IPS DF 6.9 (cell line): ENCODE measurements around the gene GNA14.

Experiments used
- DNase-seq: peaks from one replicate; pipeline ENCODE4 v3.0.0-alpha.2; 2013; ENCODE audit warnings: low read depth, low spot score
- H3K27ac ChIP-seq: one replicate; pipeline ENCODE4 v1.5.1; 2013; ENCODE audit warnings: low read length, control low read depth
- H3K27me3 ChIP-seq: 2 replicates; pipeline ENCODE4 v1.6.1; 2013; ENCODE audit warnings: mild to moderate bottlenecking, low read length; ENCODE audit not compliant: control insufficient read depth, insufficient read depth
- H3K36me3 ChIP-seq: 2 replicates; pipeline ENCODE4 v1.6.1; 2013; ENCODE audit warnings: low read length; ENCODE audit not compliant: control insufficient read depth, insufficient read depth
- H3K4me1 ChIP-seq: 2 replicates; pipeline ENCODE4 v1.6.1; 2013; ENCODE audit warnings: low read length; ENCODE audit not compliant: control insufficient read depth, insufficient read depth
- H3K4me3 ChIP-seq: 2 replicates; pipeline ENCODE4 v1.5.1; 2013; ENCODE audit warnings: mild to moderate bottlenecking, low read length
- H3K9me3 ChIP-seq: 2 replicates; pipeline ENCODE4 v1.6.1; 2013; ENCODE audit warnings: low read length, inconsistent platforms; ENCODE audit not compliant: control insufficient read depth, insufficient read depth
- WGBS: extraction: QIAGEN DNeasy Blood & Tissue Kit; methylation state at CpG from one replicate; pipeline ENCODE4 v1.1.7; 2013; ENCODE audit warnings: mixed read lengths, missing lambda C conversion rate; ENCODE audit not compliant: insufficient read length, insufficient coverage; 5-methylcytosine and 5-hydroxymethylcytosine counted together

The GNA14 gene

GRCh38 chr9:77464661-77465060 lies 183.5 kb downstream of the GNA14 start:
- DNase-seq = no peak
- Histone ChIP-seq H3K36me3 (no peaks in the 10 kb centered on the region), H3K4me3 (no peak overlapping the region), H3K27ac (no peak overlapping the region), H3K4me1 (0 out of 2 replicates have a peak, but pooled peaks cover 1% of the 10 kb centered on the region), H3K27me3 (no peaks in the 10 kb centered on the region), H3K9me3 (no peaks in the 10 kb centered on the region)
- WGBS = no CpG with 5 or more reads among the region's 3 CpGs

GRCh38 chr9:77463151-77463550 lies 185.0 kb downstream of the GNA14 start:
- H3K4me3 ChIP-seq = no peak overlapping the region
- no peaks in the 10 kb centered on the region for H3K27me3 ChIP-seq
- H3K36me3 ChIP-seq = no peaks in the 10 kb centered on the region
- no CpG with 5 or more reads among the region's 3 CpGs for WGBS
- no peak for DNase-seq
- no peak overlapping the region for H3K27ac ChIP-seq
- H3K4me1 ChIP-seq = 0 out of 2 replicates have a peak, but pooled peaks cover 1% of the 10 kb centered on the region
- no peaks in the 10 kb centered on the region for H3K9me3 ChIP-seq

DNA sequence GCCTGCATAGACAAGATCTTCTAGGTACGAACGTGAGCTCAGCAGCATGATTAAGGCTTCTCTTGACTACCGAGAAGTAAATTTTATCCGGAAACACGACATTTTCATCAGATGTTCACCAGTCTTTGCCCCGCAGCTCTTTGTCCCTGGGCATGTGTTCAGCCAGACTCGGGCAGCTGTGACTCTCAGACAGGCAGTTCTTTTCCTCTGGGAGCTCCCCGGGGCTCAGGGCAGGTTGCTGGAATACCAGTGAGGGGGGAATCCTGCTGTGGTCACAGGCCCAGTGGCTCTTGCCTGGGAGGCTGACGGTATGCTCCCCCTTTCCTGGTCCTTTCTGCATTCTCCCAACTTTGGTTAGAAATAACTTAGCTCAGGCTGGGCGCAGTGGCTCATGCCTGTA lies 186.1 kb downstream of the GNA14 start:
- WGBS = no CpG with 5 or more reads among the region's 10 CpGs
- no peak for DNase-seq
- Histone ChIP-seq H3K9me3 (no peaks in the 10 kb centered on the region), H3K27ac (no peak overlapping the region), H3K4me1 (0 out of 2 replicates have a peak, but pooled peaks cover 1% of the 10 kb centered on the region), H3K4me3 (no peak overlapping the region), H3K27me3 (no peaks in the 10 kb centered on the region), H3K36me3 (no peaks in the 10 kb centered on the region)

DNA sequence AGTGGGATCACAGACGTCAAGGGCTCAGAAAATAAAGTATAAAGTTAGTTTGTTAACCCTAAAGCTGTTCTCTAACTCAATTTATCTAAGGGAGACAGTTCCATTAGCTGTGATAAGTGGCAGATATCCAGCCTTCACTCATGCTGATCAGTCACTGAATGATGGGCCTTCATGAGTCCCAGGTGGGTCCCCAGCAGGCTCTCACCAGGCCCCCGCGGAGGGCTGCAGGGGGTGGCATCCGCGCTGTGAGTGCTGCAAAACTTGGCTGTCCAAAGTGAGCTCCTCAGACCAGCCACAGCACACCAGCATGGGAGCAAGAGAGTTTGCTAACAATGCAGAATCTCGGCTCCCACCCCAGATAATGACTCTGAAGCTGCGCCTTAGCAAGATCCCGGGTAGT lies 187.2 kb downstream of the GNA14 start:
- no peak overlapping the region for H3K27ac ChIP-seq
- DNase-seq = no peak
- H3K4me3 ChIP-seq = no peak overlapping the region
- no peaks in the 10 kb centered on the region for H3K36me3 ChIP-seq
- no CpG with 5 or more reads among the region's 8 CpGs for WGBS
- H3K4me1 ChIP-seq = 0 out of 2 replicates have a peak, but pooled peaks cover 1% of the 10 kb centered on the region
- no peaks in the 10 kb centered on the region for H3K9me3 ChIP-seq
- no peaks in the 10 kb centered on the region for H3K27me3 ChIP-seq

GRCh38 chr9:77457916-77458592 lies 190.1 kb downstream of the GNA14 start:
- H3K27ac ChIP-seq = no peak overlapping the region
- no peaks in the 10 kb centered on the region for H3K9me3 ChIP-seq
- no peak overlapping the region for H3K4me3 ChIP-seq
- peak; percentile 74 for DNase-seq
- no peaks in the 10 kb centered on the region for H3K36me3 ChIP-seq
- no peaks in the 10 kb centered on the region for H3K4me1 ChIP-seq
- H3K27me3 ChIP-seq = no peaks in the 10 kb centered on the region
- WGBS = no CpG with 5 or more reads among the region's 15 CpGs

GRCh38 chr9:77456829-77457437 lies 191.2 kb downstream of the GNA14 start:
- peak; percentile 85 for DNase-seq
- WGBS = no CpG with 5 or more reads among the region's 10 CpGs

DNA sequence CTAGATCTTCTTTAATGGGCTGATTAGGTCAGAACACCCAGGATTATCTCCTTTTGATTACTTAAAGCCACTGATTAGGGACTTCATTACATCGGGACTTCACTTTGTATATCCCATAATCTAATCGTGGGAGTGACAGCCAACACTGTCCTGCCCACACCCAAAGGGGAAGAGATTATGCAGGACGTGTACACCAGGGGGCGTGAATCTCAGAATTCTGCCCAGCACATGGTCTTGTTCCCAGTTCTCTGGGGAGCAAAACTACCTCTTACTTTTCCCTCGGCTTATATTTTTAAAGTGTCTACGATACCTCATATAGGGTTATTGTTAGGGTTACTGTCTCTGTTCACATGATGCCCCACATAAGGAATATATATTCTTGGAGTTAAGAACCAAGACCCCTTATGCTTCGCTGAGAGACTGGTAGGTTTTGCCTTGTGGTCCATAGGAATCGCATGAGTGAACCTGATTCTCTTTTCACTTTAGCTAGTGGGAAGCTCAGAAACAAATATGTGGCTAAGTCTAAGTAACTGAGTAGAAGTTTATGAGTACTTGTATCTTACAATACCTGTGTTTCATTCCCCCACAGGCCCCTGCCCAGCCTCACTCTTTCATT lies 192.7 kb downstream of the GNA14 start:
- Histone ChIP-seq H3K4me3 (no peak overlapping the region), H3K36me3 (no peaks in the 10 kb centered on the region), H3K9me3 (no peaks in the 10 kb centered on the region), H3K4me1 (no peaks in the 10 kb centered on the region), H3K27ac (no peak overlapping the region), H3K27me3 (no peaks in the 10 kb centered on the region)
- no CpG with 5 or more reads among the region's 8 CpGs for WGBS
- peak; percentile 31 for DNase-seq

More at GRCh38 chr9:77456829-77457437, 191.2 kb downstream of the GNA14 start:
- Histone ChIP-seq H3K27me3 (no peaks in the 10 kb centered on the region), H3K4me1 (no peaks in the 10 kb centered on the region), H3K4me3 (no peak overlapping the region), H3K36me3 (no peaks in the 10 kb centered on the region), H3K9me3 (no peaks in the 10 kb centered on the region), H3K27ac (no peak overlapping the region)

DNA sequence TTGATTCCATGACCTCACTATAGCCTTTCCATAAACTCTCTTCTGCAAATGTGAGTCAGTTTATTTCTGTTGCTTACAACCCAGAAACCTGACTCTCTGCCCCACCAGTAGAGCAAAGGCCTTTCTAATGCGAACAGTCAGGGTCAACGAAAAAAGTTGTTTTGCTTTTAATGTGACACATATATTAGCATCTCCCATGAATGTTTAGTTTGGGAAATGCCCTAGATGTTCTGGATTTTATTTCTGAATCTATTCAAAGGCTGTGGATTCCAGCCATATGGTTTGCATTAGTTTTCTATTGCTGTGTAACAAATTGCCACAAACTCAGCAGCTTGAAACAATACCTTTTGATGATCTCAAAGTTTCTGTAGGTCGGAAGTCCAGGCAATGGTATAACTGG lies 193.5 kb downstream of the GNA14 start:
- Histone ChIP-seq H3K27ac (no peak overlapping the region), H3K4me3 (no peak overlapping the region), H3K4me1 (no peaks in the 10 kb centered on the region), H3K36me3 (no peaks in the 10 kb centered on the region), H3K27me3 (no peaks in the 10 kb centered on the region), H3K9me3 (no peaks in the 10 kb centered on the region)
- no peak for DNase-seq
- no CpG with 5 or more reads among the region's 3 CpGs for WGBS

DNA sequence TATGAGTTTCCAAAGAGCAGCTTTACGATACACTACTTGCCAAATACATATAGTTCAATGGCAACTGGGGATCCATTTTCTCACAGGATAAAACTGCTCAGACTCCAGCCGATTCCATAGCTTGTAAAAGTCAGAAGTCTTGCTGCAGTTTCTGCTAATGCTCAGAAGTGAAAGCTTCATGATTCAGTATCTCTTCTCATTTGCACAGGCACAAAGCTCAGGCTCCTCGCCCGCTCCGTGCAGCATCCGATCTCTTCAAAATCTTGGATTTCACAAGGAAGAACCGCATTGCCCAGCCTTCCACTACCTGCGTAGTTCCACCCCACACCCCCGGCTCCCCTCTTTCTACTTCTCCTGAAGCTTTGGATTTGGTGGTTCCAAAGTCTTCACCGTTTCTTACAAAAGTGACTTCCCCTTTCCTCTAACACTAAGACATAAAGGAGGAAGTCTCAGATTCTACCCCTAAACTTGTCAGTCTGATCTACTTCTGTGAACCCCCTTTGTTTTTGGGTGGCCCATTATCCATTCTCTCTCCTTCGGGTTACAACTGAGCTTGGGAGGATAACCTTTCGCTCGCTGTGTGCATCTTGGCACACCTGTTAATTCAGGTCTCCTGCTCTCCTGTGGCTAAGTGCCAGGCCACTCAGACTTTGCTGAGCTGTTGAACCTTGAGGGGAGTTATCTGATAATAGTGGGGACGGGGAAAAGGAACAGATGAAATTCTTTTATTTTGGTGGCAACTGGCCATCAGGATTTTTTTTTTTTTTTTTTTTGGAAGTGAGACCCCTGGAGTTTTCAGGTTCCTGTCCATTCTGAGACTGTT lies 194.1 kb downstream of the GNA14 start:
- no peaks in the 10 kb centered on the region for H3K4me1 ChIP-seq
- no peaks in the 10 kb centered on the region for H3K27me3 ChIP-seq
- no peak overlapping the region for H3K27ac ChIP-seq
- H3K36me3 ChIP-seq = no peaks in the 10 kb centered on the region
- WGBS = no CpG with 5 or more reads among the region's 14 CpGs
- no peaks in the 10 kb centered on the region for H3K9me3 ChIP-seq
- no peak overlapping the region for H3K4me3 ChIP-seq
- DNase-seq = no peak

- H3K4me3 ChIP-seq = no peak overlapping the region
- no peaks in the 10 kb centered on the region for H3K9me3 ChIP-seq
- no peaks in the 10 kb centered on the region for H3K36me3 ChIP-seq
- DNase-seq = no peak
- H3K27ac ChIP-seq = no peak overlapping the region
- H3K4me1 ChIP-seq = no peaks in the 10 kb centered on the region
- H3K27me3 ChIP-seq = no peaks in the 10 kb centered on the region
- no CpG with 5 or more reads among the region's 4 CpGs for WGBS
These were observed 196.6 kb downstream of the GNA14 start for GRCh38 chr9:77451507-77451906.
